ENCODE data around the gene COQ10A.
A peak's percentile ranks its signal among the peaks of the same experiment; 100 is the strongest.
"Not testable (repeated sequence)": the region's sequence is repeated elsewhere in the genome, so short reads cannot be mapped to it uniquely, and the experiment has no call there.

The COQ10A gene

DNA sequence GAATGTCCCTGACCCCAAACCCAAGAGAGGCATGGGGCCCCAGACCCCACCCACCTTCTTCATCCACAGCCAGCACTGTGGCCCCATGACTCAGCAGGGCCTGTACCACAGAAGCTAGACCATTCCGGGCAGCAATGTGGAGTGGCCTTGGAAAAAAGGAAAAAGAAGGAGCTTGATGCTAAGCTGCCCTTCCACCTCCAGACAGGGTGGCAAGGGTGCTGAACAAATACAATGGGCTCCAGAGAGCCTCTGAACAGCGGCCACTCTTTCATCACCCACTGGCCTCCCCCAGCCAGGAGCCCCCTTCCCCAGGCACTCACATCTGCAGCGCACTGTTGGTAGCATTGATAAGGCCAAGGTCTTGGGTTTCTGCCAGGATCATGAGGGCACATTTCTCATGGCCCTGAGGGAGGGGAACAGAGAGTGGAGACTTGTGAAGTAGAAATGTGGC, 23.0 kb upstream of the COQ10A start:
- DNase-seq (ENCODE audit: low spot score) = no peak

DNA sequence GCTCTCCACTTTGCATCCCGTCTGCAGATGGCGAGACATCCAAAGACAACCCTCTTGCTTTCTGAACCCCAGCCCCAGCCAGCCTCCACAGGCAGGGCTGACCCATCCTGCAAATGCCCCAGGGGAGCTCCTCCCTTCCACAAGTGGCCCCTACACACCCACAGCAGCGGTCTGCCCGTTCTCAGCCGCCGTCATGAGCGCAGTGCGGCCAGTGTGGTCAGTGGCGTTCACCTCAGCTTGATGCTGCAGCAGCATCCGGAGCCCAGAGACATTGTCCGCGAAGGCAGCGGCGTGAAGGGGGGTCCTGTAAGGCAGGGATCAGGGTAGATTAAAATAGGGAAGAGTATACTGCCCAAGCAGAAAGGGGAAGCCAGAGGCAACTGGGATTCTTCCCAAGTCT, 22.2 kb upstream of the COQ10A start:
- no peak for DNase-seq (ENCODE audit: low spot score)

DNA sequence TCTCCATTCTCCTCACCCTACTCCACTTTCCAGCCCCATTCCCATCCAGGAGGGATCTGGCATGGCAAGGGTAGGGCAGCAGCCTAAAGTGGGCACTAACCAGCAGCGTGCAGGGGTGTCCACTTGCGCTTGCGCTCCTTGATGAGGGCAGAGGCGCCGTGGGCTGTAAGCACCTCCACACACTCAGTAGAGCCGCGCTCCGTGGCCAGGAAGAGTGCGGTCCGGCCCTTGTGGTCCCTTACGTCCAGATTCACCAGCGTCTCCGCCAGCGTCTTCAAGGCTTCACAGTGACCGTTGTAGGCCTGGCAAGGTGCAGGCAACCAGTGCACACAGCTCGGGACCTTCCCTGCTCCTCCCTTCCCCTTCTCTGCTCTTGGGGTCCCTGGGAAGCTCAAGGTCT, 18.8 kb upstream of the COQ10A start:
- DNase-seq (ENCODE audit: low spot score) = no peak

DNA sequence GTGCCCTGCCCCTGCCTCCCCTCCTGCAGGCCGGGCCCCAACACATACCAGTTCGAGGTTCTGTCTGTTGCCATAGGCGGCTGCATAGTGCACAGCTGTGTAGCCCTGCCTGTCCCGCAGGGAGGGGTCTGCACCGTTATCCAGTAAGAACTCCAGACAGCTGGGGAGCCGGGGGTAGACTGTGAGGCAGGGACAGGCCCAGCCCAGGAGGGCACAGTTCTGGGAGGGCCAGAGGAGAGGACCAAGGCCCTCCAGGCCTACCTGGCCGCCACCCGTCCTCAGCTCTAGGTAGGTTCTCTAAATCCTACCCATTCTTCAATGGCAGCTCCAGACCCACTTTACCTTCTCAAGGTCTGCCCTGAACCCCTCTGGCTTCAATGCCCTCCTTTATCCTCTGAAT, 18.0 kb upstream of the COQ10A start:
- DNase-seq (ENCODE audit: low spot score) = no peak

DNA sequence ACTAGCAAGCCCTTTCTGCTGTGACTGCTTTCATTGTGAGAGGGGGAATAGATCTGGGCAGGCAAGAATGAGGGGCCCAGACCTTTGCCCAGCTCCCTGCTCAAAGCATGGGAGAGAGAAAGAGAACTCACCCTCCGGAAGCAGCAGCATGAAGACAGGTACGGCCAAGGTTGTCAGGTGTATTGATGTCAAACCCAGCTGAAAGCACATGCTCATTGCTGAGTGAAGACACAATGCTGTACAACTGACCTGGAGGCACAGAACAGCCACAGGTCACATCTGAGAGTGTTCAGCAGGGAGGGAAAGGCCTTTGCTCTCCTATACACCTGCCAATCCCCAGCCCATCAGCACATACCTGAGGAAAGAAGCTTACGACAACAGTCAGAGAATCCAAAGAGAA, 14.1 kb upstream of the COQ10A start:
- no peak for DNase-seq (ENCODE audit: low spot score)

DNA sequence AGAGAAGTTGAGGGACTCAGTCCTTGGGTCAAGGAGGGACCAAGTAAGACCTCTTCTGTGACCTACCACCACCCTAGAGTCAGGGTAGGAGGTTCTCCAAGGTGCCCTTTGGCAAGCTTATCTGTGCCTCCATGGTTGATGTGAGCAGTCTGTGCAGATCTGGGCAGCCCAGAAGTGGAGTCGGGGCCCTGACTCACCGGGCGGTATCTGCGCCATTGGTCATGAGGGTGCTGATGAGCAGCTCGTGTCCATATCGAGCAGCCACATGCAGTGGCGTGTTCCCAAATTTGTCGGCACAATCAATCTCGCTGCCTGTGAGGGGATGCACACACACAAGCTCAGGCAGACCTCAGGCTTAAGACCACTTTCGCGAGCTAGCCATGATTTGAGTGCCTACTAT, 13.7 kb upstream of the COQ10A start:
- no peak for DNase-seq (ENCODE audit: low spot score)

DNA sequence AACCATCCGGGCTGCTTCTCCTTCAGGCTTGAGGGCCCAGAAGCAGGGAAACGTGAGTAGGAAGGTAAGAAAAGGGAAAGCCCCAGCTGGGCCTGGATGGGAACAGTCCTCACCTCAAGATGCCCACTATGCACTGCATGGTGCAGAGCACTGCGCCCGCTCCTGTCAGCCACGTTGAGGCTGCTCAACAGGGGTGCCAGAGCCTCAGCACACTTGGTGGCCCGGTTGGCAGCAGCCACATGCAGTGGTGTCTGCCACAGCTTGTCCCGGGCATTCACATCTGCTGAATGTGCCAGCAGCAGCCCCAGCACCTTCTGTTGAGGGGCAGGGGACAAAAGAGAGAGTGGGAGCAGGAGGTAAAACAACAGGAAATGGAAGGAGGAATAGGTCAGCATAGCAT, 11.1 kb upstream of the COQ10A start:
- no peak for DNase-seq (ENCODE audit: low spot score)

DNA sequence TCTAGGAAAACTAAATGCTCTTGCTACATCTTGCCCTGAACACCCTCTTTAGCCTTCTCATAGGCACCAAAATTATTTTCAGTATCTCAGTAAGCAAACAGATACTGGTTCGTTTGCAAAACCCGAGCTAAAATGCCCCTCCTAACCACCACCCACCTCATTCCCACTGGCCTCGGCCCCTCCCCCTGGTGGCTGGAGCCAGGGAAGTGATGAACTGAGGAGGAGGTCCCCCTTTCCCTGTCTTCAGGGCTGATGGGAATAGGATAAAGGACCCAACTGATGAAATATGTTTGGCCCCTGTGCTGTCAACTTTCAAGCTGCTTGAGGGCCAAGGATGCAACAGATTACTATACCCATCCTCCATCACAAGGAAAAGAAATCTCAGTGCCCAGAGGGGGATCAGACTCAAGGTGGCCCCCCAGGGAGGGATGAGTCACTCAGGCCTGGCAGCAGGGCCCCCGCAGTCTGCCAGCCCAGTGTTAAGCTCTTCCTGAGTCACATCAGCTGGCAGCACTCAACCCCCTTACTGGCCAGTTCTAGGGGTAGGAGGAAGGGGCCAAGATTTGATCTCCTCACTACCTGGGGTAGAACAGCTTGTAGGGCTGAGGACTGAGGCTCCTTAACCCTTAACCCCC, 10.3 kb upstream of the COQ10A start:
- no peak for DNase-seq (ENCODE audit: low spot score)

DNA sequence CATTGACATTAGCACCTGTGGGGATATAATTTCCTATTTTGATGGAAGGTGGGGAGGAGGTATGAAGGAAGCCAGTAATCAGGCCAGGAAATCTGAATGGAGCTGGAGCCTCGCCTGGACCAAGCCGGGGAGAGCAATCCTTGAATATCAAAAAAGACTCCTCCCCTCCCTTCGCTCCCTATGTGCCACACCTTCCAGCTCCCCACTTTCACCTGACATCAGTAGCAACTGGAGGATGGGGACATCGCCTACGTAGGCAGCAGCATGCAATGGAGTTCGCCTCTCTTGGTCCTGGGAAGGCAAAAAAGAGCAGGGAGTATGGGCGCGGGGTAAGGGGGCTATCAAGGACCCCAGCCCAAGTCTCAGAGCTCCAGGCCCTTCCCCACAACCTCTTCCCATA, 9.7 kb upstream of the COQ10A start:
- no peak for DNase-seq (ENCODE audit: low spot score)

DNA sequence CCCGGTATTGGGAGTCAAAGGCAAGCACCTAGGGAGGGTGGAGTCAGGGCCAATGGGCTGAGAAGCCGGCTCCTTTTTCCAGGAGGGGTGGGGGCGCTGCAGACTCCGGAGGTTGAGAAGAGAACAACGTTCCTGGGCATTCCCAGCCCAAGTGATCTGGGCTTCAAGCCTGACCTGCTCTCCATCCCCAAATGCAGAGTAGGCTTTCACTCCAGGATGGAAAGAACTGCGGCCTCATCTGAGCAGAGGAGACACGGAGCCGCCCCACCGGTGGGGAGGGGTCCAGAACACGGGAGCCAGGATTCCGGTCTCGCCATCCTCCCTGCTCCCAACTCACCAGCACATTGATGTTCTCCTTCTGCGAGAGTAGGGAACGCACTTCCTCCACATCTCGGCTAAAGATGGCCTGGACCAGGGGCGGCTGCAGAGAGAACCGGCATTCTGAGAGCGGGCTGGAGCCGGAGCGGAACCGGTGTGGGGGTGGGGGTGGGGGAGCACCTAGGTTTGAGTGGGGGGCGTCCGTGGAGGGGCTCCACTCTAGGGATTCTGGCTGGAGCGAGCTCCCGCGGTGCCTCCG, 9.2 kb upstream of the COQ10A start:
- peak; percentile 85 for DNase-seq (ENCODE audit: low spot score)

DNA sequence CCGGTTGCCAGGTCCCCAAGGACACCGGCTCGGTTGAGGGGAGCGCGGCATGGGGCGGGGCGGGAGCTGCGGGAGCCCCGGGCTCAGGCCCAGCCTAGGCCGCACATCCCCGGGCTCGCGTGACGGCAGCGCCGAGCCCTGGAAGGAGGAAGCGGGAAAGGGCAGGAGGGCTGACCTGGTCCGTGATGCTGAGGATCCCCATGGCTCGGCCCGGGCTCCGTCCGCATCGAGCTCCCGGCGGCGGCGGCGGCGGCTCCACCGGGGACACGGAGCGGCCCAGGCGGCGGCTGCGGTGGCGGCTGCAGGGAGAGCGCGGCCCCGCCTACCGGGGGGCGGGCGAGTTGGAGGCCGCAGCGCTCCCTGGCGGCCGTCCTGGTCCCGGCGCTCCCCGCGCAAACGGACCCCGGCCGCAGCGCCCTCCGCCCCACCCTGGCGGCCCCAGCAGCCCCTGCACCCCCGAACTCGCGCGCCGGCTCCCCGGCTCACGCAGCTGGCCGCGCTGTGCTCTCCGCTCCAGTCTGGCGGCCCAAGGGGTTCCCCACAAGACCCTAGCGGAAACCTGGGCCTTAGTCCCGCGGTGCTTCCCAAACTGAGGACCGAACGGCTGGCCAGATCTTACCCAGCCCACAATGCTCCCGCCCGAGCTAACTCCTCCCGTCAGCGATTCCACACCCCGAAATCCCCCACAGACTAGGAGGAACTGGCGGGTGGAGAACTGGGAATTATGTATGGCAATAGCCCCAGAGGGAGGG, 8.5 kb upstream of the COQ10A start, which contains the start of gene ANKRD52:
Gene ANKRD52 (minus strand): TSS at position 317 of the 752 bp plus-strand sequence. CDS start 115 bp downstream, at position 202.
- DNase-seq (ENCODE audit: low spot score) = peak; percentile 92

DNA sequence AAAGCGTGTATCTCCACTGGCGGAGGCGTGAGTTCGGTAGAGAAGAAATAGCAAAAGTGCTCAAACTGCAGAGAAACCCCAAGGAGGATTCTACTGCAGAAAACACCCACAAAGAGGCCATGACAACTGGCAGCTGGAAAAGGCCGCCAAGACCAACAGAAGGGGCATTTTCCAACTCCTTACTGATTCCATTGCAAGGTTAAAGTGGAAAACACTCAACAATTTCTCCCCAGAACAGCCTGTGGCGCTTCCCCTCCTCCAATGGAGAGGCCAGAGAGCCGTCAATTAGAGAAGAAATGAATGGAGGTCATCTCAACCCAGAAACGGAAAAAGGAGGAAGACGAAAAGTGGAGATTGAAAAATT, 7.9 kb upstream of the COQ10A start:
- DNase-seq (ENCODE audit: low spot score) = no peak

DNA sequence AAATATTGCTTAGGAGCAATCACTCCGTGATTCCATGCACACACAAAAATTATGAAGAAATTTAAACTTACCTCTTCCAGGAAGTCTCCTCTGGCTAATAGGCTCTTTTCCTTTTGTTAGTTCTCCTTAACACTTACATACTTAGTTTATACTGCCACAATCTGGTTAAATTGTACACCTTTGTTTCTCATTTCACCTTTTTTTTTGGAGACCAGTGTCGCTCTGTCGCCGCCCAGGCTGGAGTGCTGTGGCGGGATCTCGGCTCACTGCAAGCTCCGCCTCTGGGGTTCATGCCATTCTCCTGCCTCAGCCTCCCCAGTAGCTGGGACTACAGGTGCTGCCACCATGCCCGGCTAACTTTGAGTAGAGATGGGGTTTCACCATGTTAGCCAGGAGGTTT, 6.4 kb upstream of the COQ10A start:
- no peak for DNase-seq (ENCODE audit: low spot score)

DNA sequence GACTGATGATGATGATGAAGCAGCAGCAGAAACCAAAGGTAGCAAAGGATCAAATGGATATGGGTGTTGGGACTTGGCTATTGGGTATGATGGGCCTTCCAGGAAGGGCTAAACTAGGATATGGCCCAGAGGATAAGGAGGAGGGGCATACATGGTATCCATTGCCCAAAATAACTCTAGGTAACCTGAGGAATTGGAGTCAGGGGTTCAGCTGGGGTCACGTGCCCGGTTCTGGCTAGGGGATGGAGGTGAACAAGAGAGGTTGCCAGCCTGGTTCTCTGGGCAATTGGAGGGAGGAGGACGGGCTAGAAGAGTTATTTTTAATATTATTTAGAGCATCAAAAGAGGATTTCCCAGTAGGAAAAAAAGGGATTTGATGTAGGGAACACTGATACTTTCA, 5.8 kb upstream of the COQ10A start:
- DNase-seq (ENCODE audit: low spot score) = no peak

DNA sequence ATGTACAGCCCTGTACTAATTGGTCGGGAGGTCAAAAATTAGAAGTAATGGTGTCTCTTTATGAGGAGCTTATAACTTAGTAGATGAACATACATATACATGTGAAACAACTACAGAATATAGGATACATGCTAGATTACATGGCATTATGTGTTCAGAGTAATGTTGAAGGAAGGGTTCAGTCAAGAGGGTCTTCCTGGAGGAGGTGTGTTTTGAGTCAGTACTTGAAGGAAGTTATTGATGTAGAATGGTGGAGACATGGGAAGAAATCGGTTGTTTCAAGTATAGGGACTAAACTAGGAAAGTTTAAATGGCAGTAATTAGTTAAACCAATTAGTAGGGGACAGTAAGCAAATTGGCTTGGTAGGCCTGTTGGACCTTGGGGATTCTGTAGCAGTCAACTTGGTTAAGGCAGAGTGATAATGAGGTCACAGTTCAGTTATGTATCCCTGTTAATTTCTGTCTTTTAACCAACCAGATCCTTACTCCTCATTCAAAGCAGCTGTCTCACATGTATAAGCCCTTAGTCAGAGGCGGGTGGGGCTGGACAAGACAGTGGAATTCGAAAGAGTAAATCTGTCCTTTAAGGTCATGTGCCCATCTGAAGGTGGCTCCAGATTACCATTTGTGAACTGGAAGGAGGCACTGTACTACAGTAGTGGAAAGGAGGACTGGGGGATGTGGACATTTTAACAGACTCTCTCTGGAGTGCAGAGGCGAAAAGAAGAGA, 5.1 kb upstream of the COQ10A start:
- peak; percentile 3 for DNase-seq (ENCODE audit: low spot score)

DNA sequence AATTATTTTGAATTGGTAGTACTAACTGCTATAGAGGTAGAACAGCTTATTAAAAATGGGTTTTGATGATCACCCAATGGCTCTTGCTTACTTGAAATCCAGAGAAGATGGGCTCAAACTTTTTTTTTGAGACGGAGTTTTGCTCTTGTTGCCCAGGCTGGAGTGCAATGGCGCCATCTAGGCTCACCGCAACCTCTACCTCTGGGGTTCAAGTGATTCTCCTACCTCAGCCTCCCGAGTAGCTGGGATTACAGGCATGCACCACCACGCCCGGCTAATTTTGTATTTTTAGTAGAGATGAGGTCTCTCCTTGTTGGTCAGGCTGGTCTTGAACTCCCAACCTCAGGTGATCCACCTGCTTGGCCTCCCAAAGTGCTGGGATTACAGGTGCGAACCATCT, 3.8 kb upstream of the COQ10A start:
- DNase-seq (ENCODE audit: low spot score) = not testable (repeated sequence)

DNA sequence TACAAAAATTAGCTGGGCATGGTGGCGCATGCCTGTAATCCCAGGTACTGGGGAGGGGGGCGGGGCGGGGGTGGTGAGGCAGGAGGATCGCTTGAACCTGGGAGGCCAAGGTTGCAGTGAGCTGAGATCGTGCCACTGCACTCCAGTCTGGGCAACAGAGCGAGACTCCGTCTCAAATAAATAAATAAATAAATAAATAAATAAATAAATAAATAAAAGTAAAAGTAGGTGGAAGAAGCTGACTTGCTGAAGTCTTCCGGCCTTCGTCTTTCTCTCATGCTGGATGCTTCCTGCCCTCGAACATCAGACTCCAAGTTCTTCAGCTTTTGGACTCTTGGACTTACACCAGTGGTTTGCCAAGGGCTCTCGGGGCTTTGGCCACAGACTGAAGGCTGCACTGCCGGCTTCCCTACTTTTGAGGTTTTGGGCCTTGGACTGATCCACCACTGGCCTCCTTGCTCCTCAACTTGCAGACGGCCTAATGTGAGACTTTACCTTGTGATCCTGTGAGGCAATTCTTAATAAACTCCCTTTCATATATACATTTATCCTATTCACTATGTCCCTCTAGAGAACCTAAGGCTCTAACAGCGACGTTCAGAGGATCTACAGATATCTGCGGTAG, 562 bp upstream of the COQ10A start:
- not testable (repeated sequence) for DNase-seq (ENCODE audit: low spot score)

DNA sequence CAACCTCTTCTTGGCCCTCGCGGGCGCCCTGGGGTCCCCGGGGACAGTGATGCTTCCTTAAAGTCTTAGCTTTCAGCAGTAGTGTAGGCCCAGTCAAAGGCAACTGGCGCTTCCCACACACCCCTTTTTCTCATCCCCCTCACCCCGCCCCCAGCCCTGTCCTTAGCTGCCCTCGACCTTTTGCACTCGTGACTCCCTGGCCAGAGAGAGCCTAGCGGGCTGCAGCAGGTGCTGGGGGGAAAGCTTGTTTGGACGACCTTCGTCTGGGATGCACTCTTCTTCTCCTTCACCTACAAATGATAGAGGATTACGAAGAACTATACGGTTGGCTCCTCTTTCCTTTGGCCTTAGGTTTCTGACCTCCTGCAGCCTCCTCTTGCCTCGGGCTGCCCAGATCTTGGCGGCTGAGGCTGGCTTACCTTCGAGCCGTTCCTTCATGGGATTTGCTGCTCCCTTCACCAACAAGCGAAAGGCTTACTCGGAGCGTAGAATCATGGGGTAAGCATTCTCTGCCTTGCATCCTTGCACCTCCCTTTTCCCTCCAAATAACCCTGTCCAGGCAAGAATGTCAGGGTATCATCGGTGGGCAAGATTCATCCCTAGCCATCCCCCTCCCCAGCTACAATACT, 815 bp downstream of the COQ10A start:
- DNase-seq (ENCODE audit: low spot score) = peak; percentile 63

DNA sequence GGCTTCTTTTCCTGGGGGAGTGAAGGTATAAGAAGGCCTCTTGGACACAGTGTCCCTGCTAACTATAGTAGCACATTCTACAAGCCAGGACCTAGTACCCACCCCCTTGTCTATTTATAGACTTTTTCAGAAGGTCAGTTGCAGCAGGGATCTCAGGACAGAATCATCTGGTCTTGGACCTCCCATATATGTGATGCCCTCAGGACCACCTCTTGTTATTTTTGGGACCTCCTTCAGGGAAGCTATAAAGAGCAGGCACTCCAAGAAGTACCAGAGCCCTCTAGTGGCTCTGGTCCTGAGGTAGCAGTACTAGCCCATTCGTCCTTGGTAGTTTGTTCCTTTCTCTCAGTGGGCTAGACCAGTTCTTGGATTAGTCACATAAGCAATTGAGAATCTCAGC, 4.3 kb downstream of the COQ10A start:
- DNase-seq (ENCODE audit: low spot score) = no peak

DNA sequence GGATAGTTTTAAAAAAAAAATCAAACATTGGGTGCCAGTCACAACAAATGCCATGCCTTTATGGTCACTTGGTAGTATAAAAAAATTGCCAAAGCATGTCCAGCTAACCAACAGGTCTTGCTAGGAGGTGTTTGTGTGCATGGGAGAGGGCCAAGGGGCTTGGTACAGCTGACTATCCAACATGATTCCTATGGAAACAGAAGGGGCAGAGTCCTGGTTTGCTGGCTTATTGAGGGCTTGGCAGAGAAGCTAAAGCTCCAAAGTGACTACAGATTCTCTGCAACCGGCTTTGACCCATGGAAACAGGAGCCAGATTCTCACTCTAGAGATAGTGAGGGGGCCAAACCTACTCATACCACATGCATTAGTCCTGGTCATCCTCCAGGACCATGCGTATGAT, 5.7 kb downstream of the COQ10A start:
- not testable (repeated sequence) for DNase-seq (ENCODE audit: low spot score)

DNA sequence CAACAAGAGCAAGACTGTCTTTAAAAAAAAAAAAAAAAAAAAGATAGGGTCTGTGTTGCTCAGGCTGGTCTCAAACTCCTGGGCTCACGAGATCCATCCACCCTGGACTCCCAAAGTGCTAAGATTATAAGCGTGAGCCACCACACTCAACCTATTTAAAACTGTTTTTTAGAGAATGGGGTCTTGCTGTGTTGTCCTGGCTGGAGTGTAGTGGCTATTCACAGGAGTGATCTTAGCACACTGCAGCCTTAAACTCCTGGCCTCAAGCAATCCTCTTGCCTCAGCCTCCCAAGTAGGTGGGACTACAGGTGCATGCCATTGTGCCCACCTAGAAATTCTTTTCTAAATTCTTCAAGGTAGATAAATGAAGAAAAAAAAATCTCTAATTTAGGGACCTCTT, 7.6 kb downstream of the COQ10A start:
- DNase-seq (ENCODE audit: low spot score) = no peak

DNA sequence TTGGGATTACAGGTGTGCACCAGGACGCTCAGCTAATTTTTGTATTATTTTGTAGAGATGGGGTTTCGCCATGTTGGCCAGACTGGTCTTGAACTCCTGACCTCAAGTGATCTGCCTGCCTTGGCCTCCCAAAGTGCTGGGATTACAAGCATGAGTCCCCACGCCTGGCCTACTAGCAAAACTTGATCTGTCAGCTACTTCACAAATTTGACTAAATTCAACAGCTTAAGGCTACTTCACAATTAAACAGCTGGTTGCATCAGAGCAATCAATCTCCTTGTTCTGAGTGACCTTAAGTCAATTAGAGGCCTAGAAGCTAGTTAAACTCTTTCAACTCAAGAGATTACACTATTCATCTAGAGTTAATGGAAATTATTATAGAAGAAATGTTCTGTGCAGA, 12.2 kb downstream of the COQ10A start:
- DNase-seq (ENCODE audit: low spot score) = no peak

Data from HuH-7.5 (cell line).